ENCODE data around the gene CDH18. TPM values are rescaled to one million over a fixed set of nuclear protein-coding genes. Genes with fewer than 3 reads are reported as not detected.

The CDH18 gene
- polyA plus RNA-seq, 3 donors from 2014 or later: not detected

DNA sequence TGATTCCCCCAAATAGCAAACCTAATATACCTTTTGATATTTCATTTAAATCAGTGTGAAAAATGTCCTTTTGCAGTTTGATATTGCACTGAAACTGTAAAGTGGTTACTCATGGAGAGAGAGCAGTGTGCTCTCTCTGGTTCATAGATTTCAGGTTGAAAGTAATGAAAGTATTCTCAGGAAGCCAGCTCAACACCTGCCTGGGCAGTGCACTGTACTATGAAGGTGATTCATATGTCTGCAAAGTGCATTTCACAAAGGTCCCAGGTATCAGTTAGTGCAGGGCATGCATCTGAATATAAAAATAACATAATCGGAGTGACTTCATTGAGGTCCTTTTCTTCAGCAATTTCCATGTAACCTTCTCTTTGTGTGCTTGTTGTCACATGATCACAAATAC lies 274.3 kb downstream of the CDH18 start:
- Mint-ChIP-seq H3K4me3 (no peak overlapping the region), H3K36me3 (no peaks in the 10 kb centered on the region), H3K27me3 (ENCODE audit: low read depth in 3 of 3) (peaks cover 0 to 1% (median 0%) of the 10 kb centered on the region in 3 donors), H3K9me3 (peaks cover 7 to 28% (median 14%) of the 10 kb centered on the region in 6 donors), H3K4me1 (no peaks in the 10 kb centered on the region), H3K27ac (no peak overlapping the region)
- DNase-seq: no peak

DNA sequence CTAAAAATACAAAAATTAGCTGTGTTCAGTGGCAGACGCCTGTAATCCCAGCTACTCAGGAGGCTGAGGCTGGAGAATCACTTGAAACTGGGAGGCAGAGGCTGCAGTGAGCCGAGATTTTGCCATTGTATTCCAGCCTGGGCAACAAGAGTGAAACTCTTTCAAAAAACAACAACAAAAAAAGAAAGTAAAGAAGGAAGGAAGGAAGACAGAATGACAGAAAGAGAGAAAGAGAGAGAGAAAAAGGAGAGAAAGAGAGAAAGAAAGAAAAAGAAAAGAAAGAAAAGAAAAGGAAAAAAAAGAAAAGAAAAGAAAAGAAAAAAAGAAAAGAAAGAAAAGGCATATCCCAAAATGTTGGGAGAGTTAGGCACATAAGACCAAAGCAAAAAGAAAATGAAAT lies 278.6 kb downstream of the CDH18 start:
- no peaks in the 10 kb centered on the region for H3K4me1 Mint-ChIP-seq
- H3K27ac Mint-ChIP-seq: no peak overlapping the region
- no peak overlapping the region for H3K4me3 Mint-ChIP-seq
- H3K27me3 Mint-ChIP-seq (ENCODE audit: low read depth in 3 of 3): peaks cover 0 to 1% (median 0%) of the 10 kb centered on the region in 3 donors
- H3K9me3 Mint-ChIP-seq: peaks cover 7 to 42% (median 29%) of the 10 kb centered on the region in 6 donors
- H3K36me3 Mint-ChIP-seq: no peaks in the 10 kb centered on the region
- DNase-seq: no peak

DNA sequence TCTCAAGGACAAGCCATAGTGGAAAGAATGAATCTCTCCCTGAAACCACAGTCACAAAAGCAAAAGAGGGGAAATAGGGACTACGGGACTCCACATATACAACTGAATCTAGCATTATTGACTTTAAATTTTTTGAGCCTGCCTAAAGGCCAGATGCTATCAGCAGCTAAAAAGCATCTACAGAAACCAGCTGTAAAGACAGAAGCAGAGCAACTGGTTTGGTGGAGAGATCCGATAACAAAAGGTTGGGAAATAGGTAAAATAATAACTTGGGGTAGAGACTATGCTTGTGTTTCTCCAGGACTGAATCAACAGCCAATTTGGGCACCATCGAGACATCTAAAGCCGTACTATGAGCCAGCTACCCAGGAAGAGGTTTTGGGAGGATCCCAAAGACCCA lies 281.2 kb downstream of the CDH18 start:
- H3K27ac Mint-ChIP-seq: no peak overlapping the region
- peaks cover 0 to 1% (median 0%) of the 10 kb centered on the region in 3 donors for H3K27me3 Mint-ChIP-seq (ENCODE audit: low read depth in 3 of 3)
- DNase-seq: no peak
- peaks cover 4 to 43% (median 40%) of the 10 kb centered on the region in 6 donors for H3K9me3 Mint-ChIP-seq
- no peaks in the 10 kb centered on the region for H3K36me3 Mint-ChIP-seq
- H3K4me3 Mint-ChIP-seq: no peak overlapping the region
- no peaks in the 10 kb centered on the region for H3K4me1 Mint-ChIP-seq

DNA sequence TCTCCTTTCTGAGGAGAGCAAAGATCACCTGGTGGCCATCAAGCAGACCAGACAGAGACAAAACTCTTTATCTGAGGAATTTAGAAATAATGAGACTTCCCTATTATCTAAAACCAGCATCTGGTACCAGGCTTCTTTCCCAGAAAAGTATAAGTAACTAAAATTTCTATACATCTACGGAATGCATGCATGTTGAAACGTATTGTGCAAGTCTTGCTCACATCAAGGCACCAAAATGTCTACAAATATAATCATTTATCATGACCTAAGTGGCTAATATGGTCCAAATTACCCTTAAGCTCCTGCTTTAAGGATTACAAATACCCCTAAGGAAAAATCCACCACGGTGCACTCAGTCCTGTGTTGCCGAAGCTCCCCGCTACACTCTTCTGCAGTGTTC lies 286.3 kb downstream of the CDH18 start:
- H3K27ac Mint-ChIP-seq: no peak overlapping the region
- H3K27me3 Mint-ChIP-seq (ENCODE audit: low read depth in 3 of 3): no peaks in the 10 kb centered on the region
- H3K36me3 Mint-ChIP-seq: no peaks in the 10 kb centered on the region
- no peaks in the 10 kb centered on the region for H3K4me1 Mint-ChIP-seq
- no peak overlapping the region for H3K4me3 Mint-ChIP-seq
- peaks cover 3 to 32% (median 24%) of the 10 kb centered on the region in 6 donors for H3K9me3 Mint-ChIP-seq
- no peak for DNase-seq

DNA sequence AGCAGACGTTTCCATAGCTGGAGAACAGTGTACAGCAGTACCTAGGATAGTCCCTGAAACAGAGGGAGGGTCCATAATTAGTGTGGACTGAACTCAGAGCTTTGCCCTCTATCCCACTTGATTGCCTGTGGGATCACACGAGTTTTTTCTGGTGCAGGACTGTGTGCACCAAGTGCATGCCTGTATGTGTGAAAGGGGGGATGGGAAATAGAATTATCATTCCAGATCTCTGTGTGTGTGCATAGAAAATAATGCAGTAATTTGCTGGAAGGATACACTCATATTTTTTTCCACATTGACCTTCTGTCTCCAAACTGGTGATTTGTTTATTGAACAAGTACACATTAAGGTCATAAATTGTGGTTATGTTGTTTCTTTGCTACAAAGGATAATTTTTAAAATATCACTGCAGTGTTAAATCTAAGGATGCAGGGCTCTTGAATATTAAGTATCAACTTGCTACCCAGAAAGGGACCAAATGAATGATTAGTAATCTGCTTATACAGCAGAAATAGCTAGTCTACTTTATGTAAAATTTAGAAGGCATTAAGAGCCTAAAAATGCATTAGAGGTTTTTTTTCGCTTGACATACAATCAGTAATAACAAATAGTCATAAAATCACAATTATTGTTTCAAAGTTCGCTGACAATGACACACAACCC lies 292.9 kb downstream of the CDH18 start:
- DNase-seq: no peak
- no peak overlapping the region for H3K27ac Mint-ChIP-seq
- peaks cover 0 to 36% (median 10%) of the 10 kb centered on the region in 6 donors for H3K9me3 Mint-ChIP-seq
- H3K4me1 Mint-ChIP-seq: no peaks in the 10 kb centered on the region
- no peaks in the 10 kb centered on the region for H3K27me3 Mint-ChIP-seq (ENCODE audit: low read depth in 3 of 3)
- H3K36me3 Mint-ChIP-seq: no peaks in the 10 kb centered on the region
- no peak overlapping the region for H3K4me3 Mint-ChIP-seq

DNA sequence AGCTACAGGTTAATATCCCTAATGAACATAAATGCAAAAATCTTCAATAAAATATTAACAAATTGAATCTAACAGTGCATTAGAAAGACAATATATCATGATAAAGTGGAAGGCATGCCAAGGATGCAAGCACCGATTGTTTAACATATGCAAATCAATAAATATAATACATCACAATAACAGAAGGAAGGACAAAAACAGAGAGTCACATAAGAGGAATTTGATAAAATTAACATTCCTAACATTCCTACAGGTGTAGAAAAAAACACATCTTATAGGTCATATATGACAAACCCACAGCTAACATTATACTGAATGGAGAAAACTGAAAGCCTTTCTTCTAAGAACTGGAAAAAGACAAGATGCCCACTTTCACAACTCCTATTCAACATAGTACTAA lies 297.0 kb downstream of the CDH18 start:
- peaks cover 10 to 43% (median 28%) of the 10 kb centered on the region in 6 donors for H3K9me3 Mint-ChIP-seq
- H3K27me3 Mint-ChIP-seq (ENCODE audit: low read depth in 3 of 3): peaks cover 0 to 6% (median 2%) of the 10 kb centered on the region in 3 donors
- no peak for DNase-seq
- no peaks in the 10 kb centered on the region for H3K36me3 Mint-ChIP-seq
- H3K4me1 Mint-ChIP-seq: no peaks in the 10 kb centered on the region
- no peak overlapping the region for H3K4me3 Mint-ChIP-seq
- H3K27ac Mint-ChIP-seq: no peak overlapping the region

DNA sequence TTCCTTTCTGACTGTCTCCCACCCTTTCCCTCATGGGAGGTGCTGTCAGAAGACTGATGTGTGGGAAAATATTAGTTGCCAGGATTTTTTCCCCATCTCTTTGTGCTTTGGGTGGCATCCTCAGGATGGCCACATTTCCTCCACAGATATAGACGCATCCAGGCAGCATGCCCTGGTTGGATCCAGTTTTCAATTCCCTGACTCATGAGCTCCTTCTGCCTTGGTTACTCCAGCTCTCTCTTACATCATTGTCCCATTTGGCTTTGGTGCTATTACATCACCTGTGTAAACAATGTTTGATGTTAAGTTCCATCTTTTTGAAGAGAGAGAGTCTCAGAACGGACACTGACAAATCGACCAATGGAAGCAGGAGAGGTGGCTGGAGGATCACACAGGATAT lies 302.5 kb downstream of the CDH18 start:
- H3K27me3 Mint-ChIP-seq (ENCODE audit: low read depth in 3 of 3): peaks cover 0 to 6% (median 4%) of the 10 kb centered on the region in 3 donors
- no peak overlapping the region for H3K4me3 Mint-ChIP-seq
- no peaks in the 10 kb centered on the region for H3K36me3 Mint-ChIP-seq
- no peaks in the 10 kb centered on the region for H3K4me1 Mint-ChIP-seq
- H3K9me3 Mint-ChIP-seq: peaks cover 13 to 54% (median 31%) of the 10 kb centered on the region in 6 donors
- no peak overlapping the region for H3K27ac Mint-ChIP-seq
- DNase-seq: no peak

DNA sequence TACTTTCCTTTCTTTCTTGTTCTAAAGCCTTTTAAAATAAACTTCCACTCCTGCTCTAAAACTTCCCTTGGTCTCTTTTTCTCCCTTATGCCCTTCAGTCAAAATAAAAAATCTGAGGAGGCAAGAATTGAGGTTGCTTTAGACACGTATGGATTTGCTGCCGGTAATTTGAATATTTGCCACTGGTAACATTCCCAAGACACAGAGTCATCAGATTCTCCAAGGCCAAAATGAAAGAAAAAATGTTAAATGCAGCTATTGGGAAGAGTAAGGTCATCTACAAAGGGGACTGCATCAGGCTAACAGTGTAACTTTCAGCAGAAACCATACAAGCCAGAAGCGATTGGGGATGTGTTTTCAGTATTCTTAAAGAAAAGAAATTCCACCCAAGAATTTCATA lies 311.1 kb downstream of the CDH18 start:
- H3K4me1 Mint-ChIP-seq: no peaks in the 10 kb centered on the region
- no peaks in the 10 kb centered on the region for H3K36me3 Mint-ChIP-seq
- no peak overlapping the region for H3K4me3 Mint-ChIP-seq
- no peaks in the 10 kb centered on the region for H3K27me3 Mint-ChIP-seq (ENCODE audit: low read depth in 3 of 3)
- H3K27ac Mint-ChIP-seq: no peak overlapping the region
- H3K9me3 Mint-ChIP-seq: peaks cover 11 to 49% (median 28%) of the 10 kb centered on the region in 6 donors
- DNase-seq: no peak

DNA sequence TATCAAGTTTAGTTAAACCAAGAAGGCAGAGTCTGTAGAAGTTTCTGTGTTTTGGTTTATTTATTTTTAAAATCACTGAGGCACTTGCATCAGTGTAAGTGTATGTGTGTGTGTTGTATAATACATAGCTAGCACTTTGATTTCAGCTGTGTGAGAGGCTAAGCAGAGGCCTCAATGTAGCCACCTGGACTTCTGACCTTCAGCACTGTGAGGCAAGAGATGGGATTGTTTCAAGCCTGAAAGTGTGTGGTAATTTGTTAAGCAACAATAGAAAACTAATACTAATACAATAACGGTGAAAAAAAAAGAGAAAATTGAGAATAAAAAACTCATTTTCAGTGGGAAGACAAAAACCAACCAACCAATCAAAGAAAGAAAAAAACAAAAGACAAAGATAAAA lies 327.3 kb downstream of the CDH18 start:
- H3K9me3 Mint-ChIP-seq: peaks cover 6 to 35% (median 19%) of the 10 kb centered on the region in 6 donors
- H3K4me1 Mint-ChIP-seq: no peaks in the 10 kb centered on the region
- H3K36me3 Mint-ChIP-seq: no peaks in the 10 kb centered on the region
- H3K27ac Mint-ChIP-seq: no peak overlapping the region
- DNase-seq: no peak
- no peak overlapping the region for H3K4me3 Mint-ChIP-seq
- H3K27me3 Mint-ChIP-seq (ENCODE audit: low read depth in 3 of 3): no peaks in the 10 kb centered on the region

DNA sequence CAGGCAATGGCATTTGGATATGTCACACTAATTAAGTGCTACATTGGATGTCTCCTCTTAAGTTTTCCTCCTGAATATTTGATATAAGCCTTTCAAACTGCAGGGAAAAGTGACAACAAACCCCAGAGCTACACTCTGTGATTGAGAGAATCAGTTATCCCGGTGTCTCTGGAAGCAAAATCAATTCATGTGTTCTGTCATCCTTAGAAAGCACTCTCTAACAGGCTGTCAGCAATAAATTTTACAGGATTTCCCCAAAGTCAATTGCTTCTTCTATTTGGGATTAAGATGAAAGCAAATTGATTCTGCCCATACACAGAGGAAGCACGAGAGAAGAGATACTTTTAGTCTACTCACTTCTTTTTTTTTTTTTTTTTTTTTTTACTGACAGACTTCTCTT lies 332.4 kb downstream of the CDH18 start:
- no peaks in the 10 kb centered on the region for H3K27me3 Mint-ChIP-seq (ENCODE audit: low read depth in 3 of 3)
- H3K4me1 Mint-ChIP-seq: no peaks in the 10 kb centered on the region

DNA sequence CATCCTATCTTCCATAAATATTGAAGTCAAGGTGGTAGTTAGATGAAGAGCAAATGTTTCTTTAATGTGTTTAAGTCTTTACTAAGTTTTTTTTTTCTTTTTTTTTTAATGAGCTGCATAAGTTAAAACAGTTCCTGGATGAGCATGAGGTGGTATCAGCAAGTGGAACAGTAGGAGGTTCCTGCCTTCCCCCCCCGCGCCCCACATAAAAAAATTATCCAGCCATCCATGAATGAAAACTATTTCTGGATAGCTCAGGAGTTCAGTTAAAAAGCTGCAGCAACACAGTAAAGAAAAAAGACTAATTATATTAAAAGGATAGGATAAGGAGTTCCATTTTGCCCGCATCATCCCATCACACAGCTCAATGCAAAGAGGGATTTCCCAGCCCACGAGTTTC lies 349.5 kb downstream of the CDH18 start:
- H3K27me3 Mint-ChIP-seq (ENCODE audit: low read depth in 3 of 3): no peaks in the 10 kb centered on the region
- H3K27ac Mint-ChIP-seq: no peak overlapping the region
- no peaks in the 10 kb centered on the region for H3K4me1 Mint-ChIP-seq
- H3K9me3 Mint-ChIP-seq: peaks cover 10 to 56% (median 30%) of the 10 kb centered on the region in 6 donors
- no peak for DNase-seq
- no peak overlapping the region for H3K4me3 Mint-ChIP-seq
- H3K36me3 Mint-ChIP-seq: no peaks in the 10 kb centered on the region

More for the DNA sequence above, 332.4 kb downstream of the CDH18 start:
- H3K27ac Mint-ChIP-seq: no peak overlapping the region
- peaks cover 7 to 41% (median 19%) of the 10 kb centered on the region in 6 donors for H3K9me3 Mint-ChIP-seq
- H3K4me3 Mint-ChIP-seq: no peak overlapping the region
- H3K36me3 Mint-ChIP-seq: no peaks in the 10 kb centered on the region
- no peak for DNase-seq

DNA sequence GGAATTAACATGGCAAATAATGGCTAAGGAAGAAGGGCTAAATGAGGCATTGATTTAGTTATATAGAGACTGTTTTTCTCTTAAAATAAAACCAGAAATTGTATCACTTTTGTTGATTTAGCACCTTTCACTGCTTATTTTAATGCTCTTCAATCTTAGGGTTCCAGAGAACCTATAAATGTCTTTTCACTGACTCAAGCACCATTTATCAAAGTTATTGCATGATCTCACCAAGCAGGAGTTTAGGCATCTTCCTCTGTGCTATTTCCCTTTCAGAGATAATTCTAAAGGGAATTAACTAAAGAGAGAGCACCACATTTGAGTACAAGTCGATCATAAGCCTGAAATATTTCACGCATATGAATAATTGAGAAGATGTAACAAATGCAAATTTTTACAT lies 357.1 kb downstream of the CDH18 start:
- Mint-ChIP-seq H3K27ac (no peak overlapping the region), H3K9me3 (peaks cover 8 to 60% (median 34%) of the 10 kb centered on the region in 6 donors), H3K27me3 (ENCODE audit: low read depth in 3 of 3) (no peaks in the 10 kb centered on the region), H3K4me3 (no peak overlapping the region), H3K36me3 (no peaks in the 10 kb centered on the region), H3K4me1 (no peaks in the 10 kb centered on the region)
- no peak for DNase-seq

DNA sequence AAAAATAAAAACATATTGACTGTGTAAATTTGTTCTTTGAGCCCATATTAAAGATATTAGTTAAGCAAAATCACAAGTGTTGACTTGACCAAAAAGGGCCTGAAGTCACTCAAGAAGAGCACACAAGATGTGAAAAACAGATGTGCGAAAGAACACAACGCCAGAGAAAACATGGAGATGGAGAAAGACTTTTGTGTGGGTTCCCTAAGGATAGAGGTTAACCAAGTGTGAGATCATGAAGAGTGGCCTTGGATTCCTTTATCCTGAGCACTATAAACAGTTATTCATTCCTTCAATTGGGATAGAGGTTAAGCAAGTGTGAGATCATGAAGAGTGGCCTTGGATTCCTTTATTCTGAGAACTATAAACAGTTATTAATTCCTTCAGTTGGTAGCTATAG lies 361.8 kb downstream of the CDH18 start:
- DNase-seq: no peak
- H3K4me3 Mint-ChIP-seq: no peak overlapping the region
- peaks cover 13 to 59% (median 28%) of the 10 kb centered on the region in 6 donors for H3K9me3 Mint-ChIP-seq
- H3K36me3 Mint-ChIP-seq: no peaks in the 10 kb centered on the region
- H3K27me3 Mint-ChIP-seq (ENCODE audit: low read depth in 3 of 3): no peaks in the 10 kb centered on the region
- no peaks in the 10 kb centered on the region for H3K4me1 Mint-ChIP-seq
- no peak overlapping the region for H3K27ac Mint-ChIP-seq

DNA sequence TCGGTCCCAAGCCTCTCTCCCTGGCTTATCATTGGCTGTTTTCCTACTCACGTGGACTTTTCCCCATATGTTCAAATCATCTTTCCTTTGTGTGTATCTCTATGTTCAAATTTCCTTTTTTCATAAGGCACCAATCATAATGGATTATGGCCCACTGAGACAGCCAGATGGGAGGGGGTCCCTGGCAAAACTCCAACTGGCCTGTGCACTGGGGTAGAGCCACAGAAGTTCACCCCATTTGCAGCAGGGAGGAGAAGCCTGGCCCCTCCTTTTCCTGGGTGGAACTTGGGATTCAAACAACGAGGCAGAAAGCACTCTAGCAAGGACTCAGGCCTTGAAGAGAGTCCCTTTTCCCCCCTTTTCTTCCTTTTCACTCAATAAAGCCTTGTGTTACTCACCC lies 362.4 kb downstream of the CDH18 start:
- DNase-seq: no peak
- H3K36me3 Mint-ChIP-seq: no peaks in the 10 kb centered on the region
- H3K9me3 Mint-ChIP-seq: peaks cover 13 to 56% (median 25%) of the 10 kb centered on the region in 6 donors
- no peak overlapping the region for H3K4me3 Mint-ChIP-seq
- no peaks in the 10 kb centered on the region for H3K4me1 Mint-ChIP-seq
- no peaks in the 10 kb centered on the region for H3K27me3 Mint-ChIP-seq (ENCODE audit: low read depth in 3 of 3)
- H3K27ac Mint-ChIP-seq: no peak overlapping the region

DNA sequence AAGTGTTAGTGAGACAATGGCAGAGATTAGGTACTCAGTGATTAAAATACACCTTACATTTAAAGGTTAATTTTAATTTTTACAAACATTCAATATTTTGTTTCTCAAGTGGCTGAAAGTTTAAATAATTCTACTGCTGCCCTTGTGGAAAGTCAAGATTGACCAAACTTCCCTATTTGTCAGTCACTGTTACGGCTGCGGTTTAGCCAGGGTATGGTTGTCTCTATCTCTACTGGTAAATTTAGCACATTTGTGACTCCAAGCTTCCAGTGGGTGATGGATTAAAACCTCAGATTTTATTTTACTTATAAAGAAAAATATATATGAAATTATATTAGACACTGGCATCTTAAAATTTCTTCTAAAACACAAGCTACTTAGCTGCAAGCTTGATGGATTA lies 368.4 kb downstream of the CDH18 start:
- H3K36me3 Mint-ChIP-seq: no peaks in the 10 kb centered on the region
- no peak overlapping the region for H3K4me3 Mint-ChIP-seq
- peaks cover 3 to 58% (median 20%) of the 10 kb centered on the region in 6 donors for H3K9me3 Mint-ChIP-seq

More for the DNA sequence above, 368.4 kb downstream of the CDH18 start:
- no peak overlapping the region for H3K27ac Mint-ChIP-seq
- H3K4me1 Mint-ChIP-seq: no peaks in the 10 kb centered on the region
- H3K27me3 Mint-ChIP-seq (ENCODE audit: low read depth in 3 of 3): peaks cover 0 to 1% (median 1%) of the 10 kb centered on the region in 3 donors
- DNase-seq: no peak
